Caki2 (cell line): ENCODE results near the gene TSPAN4. TPM values are rescaled to one million over a fixed set of nuclear protein-coding genes. Genes with fewer than 3 reads are reported as not detected.

Experiments used
- DNase-seq: peaks from one replicate; pipeline ENCODE4 v3.0.0-alpha.2; 2015; ENCODE audit warnings: low read depth
- in situ Hi-C: cut with HindIII; loops from 2 replicates; pipeline ENCODE4 v1.10.0; 2016; ENCODE audit warnings: low sequenced_read_pairs, low pct_unique_long_range_greater_than_20kb, mixed read lengths
- total RNA-seq: library from RNA; depleted of rRNA; stranded (reverse); fragments of >200 nt; shearing (Covaris generic); gene quantifications from 2 replicates; pipeline ENCODE4 v1.2.3, GENCODE V29; 2014; ENCODE audit warnings: low replicate concordance

The TSPAN4 gene
- total RNA-seq, 1 experiment from 2014 or later = 250 TPM

DNA sequence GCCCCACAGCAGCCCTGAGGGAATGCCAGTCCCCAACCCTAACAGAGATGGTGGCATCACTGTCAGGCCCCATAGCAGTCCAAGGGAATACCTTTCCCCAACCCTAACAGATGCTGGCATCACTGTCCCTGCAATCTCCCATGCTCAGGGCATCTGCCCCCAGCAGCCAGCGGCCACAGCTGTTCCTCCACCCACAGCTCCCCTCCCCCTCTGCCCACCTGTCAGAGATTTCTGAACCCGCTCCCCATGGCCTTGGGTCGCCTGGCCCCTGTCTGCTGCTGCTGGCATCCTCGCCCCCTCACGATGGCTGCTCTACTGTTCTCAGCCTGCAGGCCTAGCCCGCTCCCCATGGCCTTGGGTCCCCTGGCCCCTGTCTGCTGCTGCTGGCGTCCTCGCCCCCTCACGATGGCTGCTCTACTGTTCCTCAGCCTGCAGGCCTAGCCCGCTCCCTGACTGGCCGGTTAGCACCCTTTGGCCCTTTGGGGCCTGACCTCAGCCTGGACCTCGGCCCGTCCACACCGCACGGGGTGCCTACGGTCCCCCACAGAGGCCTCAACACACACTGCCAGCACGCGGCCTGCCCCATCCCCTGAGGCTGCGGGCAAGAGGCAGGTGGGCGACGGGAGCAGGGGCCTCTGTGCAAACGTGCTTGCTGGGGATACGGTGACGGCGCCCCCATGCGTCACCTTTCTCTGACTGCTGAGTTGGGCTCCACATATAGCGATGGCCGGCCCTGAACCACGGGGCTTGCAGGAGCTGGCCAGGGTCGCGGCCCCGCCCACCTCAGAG is 47.2 kb downstream of the TSPAN4 start:
- in situ Hi-C loops = no loop called here
- DNase-seq = no peak

DNA sequence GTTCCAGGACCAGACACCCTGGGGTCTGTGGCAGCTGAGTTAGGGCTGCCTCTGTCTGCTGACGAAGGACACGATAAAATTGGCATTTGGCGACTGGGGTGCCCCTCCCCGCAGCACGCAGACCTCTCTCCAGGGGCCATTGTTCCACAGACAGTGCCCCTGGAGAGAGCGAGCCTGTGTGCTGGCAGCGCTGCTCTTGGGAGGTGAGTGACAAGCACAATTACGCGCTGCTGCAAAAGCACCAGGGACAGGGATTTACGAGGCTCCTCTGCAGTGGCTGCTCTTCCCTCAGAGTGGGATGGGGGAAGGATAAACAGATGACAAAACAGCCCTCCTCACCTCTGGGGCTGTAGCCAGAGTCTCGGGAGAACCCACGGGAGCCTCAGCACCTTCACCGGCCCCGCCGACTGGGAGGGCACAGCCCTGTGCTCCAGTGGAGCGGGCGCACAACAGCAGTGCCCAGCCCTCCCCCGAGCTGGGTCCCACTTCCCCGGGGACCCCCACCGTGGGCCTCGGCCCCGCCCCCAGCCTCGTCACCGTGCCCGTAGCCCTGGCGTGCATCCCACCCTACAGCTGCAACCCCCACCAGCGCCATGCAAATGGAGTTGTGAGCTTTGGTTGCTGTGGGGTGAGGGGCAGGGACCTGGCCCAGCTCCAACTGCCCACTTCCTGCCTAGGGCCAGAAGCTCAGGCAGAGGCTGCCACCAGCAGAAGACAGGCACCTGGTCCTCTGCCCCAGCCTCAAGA is 48.3 kb downstream of the TSPAN4 start:
- no peak for DNase-seq
- in situ Hi-C loops = no loop called here

DNA sequence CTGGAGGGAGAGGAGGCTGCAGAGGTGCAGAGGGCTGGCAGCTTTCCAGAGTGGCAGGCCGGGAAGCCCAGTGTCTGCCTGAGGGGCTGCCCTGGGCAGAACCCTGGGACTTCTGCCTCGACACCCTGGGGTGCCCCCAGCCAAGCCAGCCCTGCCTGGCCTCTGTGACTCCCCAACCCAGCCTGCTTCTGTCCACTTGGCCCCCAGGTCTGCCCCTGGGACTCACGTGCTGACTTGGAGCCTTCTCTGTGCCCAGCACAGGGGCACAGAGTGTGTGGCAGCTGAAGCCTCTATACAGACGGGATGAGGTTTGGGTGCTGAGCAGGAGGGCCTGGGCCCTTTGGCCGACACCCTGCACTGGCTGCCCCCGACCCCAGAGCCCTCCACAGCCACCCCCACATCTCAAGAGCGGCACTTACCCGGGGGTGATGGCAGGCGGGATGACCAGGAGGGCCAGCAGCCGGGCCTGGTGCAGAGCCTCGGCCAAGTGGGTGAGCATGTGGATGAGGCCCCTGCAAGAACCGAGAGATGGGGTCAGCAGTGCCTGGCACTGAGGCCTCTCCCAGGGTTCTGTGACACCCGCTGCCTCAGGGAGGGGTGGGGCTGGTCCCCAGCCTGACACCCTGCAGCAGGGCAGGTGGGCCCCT is 50.5 kb downstream of the TSPAN4 start:
- in situ Hi-C loops = no loop called here
- no peak for DNase-seq

DNA sequence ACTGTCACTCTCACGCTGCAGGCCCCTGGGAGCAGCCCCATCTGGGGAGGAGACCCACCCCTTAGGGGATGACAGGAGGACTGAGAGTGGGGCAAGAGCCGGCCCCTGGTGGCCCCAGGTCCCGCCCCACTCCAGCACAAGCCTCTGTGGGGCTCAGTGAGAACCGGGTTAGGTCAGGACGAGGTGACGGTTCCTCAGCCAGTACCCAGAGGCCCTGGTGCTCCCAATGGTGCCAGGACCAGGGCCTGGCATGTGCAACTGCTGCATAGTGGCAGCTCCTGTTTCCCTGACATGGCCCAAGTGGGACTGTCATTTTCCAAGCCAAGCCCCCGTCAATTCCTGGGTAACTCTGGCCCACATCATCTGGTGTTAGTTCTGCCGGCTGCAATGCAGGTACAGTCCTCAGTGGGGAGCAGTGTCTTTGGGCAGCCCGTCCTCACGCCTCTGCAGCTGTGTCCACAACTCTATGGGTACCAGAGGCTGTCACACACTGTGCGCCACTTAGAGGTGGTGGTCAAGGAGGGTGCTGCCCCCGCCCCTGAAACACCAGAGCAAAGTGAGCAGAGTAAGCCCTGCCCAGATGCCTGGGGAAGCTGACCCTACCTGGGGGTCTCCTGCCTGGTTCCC is 52.0 kb downstream of the TSPAN4 start:
- no peak for DNase-seq
- in situ Hi-C loops = no loop called here

DNA sequence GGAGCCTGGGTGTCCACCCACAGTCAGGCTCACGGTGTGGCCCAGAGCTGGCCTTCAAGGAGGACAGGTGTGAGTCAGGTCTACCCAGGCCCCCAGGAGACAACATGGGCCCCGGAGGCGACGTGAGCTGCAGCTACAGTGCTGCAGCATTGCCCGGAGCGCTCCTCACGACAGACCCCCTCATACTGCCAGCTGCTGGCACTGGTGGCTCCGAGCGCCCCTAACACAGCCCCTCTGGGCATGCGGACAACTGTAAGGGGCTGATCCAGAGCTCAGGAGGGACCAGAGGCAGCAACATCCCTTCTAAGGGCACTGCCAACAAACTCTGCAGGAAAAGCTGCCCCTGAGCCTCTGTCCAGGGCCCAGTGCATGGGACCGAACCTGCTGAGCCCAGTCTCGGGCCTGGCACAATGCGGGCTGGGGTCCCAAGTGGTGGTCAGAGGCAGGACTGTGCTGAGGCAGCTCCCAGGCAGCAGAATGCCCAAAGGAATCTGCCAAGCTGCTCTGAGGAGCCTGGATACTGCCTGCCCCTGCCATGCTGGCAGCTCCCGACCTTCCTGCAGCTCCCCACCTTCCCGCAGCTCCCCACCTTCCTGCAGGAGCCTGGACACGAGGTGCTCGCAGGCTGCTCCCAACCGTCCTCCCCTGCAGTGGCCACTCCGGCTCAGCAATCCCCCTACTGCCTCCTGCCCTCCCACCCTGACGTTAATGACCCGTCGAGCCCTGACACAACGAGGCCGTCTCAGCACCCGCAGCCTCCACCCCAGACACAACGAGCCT is 52.9 kb downstream of the TSPAN4 start:
- in situ Hi-C loops = no loop called here
- no peak for DNase-seq

DNA sequence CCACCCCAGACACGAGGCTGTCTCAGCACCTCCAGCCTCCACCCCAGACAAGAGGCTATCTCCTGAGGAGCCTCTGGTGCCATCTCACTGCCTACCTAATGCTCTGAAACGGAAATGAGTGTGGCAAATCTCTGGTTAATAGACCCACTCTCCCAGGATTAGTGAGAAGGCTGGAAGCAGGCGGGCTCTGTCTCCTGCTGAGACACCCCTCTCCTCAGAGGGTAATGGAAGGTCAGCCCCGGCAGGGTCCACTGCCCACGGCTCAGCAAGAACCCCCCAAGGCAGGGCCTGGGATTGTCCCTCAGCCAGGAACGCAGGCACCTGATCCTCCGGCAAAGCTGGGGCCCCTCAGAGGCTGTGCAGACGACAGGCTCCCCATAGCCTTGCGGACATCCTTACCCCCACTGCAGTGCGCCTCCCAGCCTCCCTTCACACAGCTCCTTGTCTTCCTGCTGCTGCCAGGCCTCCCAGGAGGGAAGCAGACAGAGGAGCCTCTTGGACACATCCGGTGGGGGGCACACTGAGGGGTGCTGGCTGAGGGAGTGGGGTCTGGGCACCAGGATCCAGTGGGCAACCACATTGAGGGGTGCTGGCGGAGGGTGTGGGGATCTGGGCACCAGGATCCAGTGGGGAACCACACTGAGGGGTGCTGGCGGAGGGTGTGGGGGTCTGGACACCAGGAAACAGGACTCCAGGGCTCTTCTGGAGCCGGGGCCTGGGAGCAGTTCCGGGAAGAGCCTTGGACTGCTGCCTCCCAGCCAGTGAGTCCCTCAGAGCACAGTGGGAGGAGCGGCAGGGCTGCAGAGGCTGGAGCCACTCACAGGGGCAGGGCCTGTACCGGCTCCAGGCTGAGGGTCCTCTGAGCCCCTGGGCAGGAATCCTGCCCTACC is 54.8 kb downstream of the TSPAN4 start:
- DNase-seq = no peak
- in situ Hi-C loops = no loop called here

DNA sequence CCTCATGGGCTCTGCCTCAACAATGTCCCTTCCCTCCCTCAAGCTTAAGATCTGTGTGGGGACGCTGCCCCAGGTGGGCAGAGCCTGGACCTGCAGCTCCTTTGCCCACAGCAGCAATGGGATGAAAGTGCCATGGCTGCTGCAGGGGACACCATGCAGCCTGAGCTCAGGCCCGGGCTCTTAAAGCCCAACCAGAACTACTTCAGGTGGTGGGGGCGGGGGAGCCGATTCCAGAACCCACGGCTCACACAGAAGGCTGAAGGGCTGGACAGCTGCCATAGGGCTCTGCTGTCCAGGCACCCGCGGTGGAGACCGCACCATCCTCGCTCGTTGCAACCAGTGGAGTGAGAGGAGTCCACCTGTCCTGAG is 55.5 kb downstream of the TSPAN4 start:
- DNase-seq = peak; percentile 35
- in situ Hi-C loops = no loop called here

DNA sequence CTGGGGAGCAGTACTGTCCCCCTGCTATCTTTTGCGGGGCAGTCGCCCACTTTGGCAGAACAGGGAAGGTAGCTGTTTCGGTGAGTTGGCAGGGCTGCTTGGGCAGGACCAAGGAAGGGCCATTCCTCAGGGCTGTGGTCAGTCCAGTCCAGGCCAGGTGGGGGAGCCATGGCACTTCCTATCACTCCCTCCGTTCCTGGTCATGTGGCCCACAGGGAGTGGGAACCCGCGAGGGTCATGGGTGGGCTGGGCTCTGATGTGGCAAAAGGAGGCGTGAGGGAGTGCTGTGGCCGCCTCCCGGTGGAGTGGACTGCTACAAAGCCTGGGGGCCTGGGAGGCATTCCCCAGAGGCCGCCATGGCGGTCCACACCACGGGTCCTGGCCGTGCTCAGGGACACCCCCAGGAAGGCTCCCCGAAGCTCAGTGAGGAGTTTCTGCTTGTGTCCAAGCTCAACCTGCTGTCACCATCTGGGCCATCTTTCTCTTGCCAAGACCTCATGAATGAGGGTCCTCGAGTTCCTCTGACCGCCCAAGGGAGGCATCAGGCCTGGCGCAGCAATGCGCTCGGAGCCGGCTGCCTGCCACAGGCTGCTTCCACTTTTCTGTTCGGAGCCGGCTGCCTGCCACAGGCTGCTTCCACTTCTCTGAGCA is 56.0 kb downstream of the TSPAN4 start:
- in situ Hi-C loops = no loop called here
- DNase-seq = no peak

DNA sequence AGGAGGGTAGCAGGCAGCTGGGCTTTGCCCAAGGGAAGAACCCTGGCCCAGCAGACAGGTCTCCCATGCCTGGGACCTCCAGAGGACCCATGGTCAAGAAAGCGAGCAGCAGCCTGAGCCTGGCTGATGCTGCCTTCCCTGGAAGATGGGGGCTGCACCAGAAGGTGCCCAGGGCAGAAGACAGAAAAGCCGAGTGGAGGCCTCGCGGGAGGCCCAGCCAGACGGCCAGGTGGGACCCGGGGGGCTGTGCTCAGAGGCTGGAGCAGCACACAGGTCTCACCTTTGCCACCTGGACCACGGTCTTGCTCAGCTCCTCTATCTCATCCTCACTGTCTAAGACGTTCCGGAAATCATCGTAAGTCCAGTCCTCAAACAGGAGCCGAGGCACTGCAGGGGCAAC is 57.1 kb downstream of the TSPAN4 start:
- DNase-seq = no peak
- in situ Hi-C loops = no loop called here

DNA sequence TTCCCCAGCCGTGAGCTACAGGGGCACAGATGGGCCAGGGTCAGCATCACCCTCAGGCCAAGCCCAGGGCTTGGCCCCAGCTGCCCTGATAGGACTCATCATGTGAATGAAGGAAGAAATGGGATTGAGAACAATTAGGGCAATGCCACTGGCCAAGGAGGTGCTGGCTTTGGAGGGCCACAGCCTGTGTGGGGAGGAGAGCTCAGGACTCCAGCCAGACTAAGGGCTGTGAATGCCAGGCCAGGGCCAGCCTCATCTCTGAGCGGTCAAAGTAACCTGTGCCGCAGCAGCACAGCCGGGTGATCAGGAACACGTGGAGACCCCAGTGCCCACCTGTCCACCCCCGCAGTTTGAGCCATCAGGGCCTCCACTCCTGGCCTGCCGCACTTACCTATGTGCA is 57.9 kb downstream of the TSPAN4 start:
- in situ Hi-C loops = no loop called here
- no peak for DNase-seq

DNA sequence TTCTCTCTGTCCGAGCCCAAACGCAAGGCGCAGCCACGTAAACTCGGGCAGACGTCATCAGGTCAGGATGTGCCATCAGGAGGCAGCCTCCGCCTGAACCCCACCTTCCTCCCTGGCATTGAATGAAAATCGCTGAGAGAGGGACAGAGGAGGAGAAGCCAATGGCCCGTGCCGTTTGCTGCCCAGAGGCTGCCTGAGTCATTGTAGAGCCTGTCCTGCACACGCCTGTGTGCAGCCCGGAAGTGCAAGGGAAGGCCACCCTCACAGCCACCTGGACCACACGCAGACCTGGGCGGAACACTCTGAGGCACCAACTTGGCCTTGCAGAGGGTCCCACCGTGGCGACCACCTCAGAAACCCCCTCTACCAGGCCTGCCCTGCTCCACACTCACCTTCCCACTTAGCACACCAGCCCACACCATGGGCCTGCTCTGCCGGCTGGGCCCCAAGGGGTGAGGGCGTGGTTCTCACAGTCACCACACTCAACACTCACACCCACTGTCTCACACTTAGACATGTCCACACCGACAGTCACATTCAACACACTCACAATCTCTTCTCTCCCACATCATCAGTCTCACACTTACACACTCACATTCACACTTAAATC is 58.9 kb downstream of the TSPAN4 start:
- DNase-seq = peak; percentile 33
- in situ Hi-C loops = no loop called here

DNA sequence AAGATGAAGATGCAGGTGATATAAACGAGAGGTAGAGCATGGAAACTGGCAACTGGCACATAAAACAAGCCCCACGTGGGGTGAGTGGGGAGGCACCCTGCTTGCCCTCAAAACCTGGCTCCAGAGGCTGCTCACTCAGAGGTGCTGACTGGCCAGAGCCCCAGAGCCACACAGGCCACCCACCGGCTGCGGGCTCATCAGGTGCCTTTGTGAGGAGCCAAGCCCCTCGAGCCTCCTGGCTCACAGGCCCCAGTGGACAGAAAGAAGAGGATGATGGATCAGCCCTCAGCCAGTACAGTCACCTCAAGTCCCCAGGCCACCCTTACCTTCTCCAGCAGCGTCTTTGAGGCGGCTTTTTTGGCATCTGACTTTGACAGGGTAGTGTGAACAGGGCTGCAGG is 61.7 kb downstream of the TSPAN4 start:
- no peak for DNase-seq
- in situ Hi-C loops = no loop called here

DNA sequence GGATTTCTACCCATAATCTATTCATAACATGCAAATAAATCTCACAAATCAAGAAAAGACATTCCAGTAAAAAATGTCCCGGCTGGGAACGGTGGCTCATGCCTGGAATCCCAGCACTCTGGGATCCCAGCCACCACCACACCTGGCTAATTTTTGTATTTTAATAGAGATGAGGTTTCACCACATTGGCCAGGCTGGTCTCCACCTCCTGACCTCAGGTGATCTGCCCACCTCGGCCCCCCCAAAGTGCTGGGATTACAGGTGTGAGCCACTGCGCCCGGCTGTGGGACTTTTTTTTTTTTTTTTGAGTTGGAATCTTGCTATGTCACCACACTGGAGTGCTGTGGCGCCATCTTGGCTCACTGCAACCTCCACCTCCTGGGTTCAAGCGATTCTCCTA is 63.3 kb downstream of the TSPAN4 start:
- DNase-seq = no peak
- in situ Hi-C loops = no loop called here

DNA sequence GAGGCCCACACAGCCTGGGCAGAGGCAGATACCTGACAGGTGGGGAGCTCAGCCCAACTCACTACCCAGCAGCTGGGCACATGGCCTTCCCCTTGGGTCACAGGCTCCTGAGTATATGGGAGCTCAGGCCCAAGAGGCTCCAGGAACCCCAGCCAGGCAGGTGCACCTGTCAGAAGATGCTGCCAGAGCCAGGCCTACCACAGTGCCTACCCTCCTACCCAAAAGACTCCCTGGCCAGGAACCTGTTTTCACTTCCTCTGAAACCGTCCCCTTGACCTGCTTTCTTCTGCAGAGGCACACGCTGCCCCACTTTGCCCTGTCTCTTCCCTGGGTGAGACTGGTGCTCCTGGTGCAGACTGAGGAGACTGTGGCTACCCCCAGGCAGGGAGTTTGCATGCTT is 65.0 kb downstream of the TSPAN4 start:
- no peak for DNase-seq
- in situ Hi-C loops = no loop called here

DNA sequence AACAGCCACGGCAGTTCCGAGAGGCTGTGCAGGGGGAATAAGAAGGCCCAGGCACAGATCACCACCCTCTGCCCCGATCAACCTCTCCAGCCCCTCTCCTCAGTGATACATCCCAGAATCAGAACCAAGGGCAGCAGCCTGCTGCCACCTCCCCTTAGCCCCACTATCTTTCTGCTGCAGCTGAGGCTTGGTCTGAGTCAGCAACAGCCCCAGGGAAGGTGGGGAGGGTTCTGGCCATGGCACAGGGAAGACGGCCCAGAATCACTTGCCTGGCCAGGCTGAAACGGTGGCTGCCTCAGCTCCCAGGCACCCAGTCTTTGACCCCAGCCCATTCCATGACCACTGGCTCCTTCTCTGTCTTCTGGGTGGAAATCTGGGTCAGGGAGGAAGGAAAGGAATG is 65.6 kb downstream of the TSPAN4 start:
- in situ Hi-C loops = no loop called here
- no peak for DNase-seq

DNA sequence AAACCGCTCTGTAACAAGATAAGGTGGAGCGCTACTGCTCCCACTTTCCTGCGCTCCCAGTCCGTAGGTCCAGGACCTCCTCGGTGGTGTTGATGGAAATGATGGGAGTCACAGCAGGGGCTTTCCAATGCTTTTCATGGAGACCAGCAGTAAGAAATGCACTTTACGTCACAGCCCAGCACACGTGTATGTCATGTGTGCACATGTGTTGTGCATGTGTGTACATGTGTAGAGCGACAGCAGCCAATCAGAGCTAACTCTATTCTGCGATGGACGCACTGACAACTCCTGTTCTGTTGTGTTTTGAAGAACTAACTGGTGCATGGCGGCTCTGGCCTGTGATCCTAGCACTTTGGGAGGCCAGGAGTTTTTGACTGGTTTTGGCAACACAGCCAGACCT is 66.8 kb downstream of the TSPAN4 start:
- no peak for DNase-seq
- in situ Hi-C loops = no loop called here
